HG03135 (cell line): ENCODE measurements around the gene THPO.

ENCODE experiments used
- ATAC-seq: cut with Tn5 transposase; IDR thresholded peaks from one replicate; pipeline ENCODE4 v1.9.1; 2021; ENCODE audit warnings: mild to moderate bottlenecking, moderate library complexity; ENCODE audit not compliant: unreplicated experiment

The THPO gene

GRCh38 chr3:184386047-184386806, 8.2 kb upstream of the THPO start:
- no peak for ATAC-seq

- ATAC-seq, result no peak
These were observed 6.9 kb upstream of the THPO start for GRCh38 chr3:184384856-184385422.

- ATAC-seq, result no peak
These were observed 6.3 kb upstream of the THPO start for GRCh38 chr3:184384342-184384741.

GRCh38 chr3:184383033-184383740, 5.2 kb upstream of the THPO start:
- no peak for ATAC-seq

GRCh38 chr3:184382326-184383032, 4.5 kb upstream of the THPO start:
- ATAC-seq, result no peak

GRCh38 chr3:184381261-184382224, 3.5 kb upstream of the THPO start:
- ATAC-seq, result no peak

GRCh38 chr3:184380627-184381260, 2.7 kb upstream of the THPO start:
- ATAC-seq, result no peak

GRCh38 chr3:184380185-184380626, 2.2 kb upstream of the THPO start:
- no peak for ATAC-seq

GRCh38 chr3:184379358-184380184, 1.6 kb upstream of the THPO start, which contains the start of gene CHRD:
TSS of gene CHRD (plus strand) at chr3:184380054. CDS start at chr3:184380319, 265 bp downstream.
- no peak for ATAC-seq

- ATAC-seq, result no peak
These were observed 797 bp upstream of the THPO start for GRCh38 chr3:184378651-184379357.

- no peak for ATAC-seq
These were observed 633 bp downstream of the THPO start for GRCh38 chr3:184377374-184377773.

GRCh38 chr3:184375747-184376461, 2.1 kb downstream of the THPO start:
- ATAC-seq, result no peak

GRCh38 chr3:184373422-184373821, 4.6 kb downstream of the THPO start:
- no peak for ATAC-seq

- no peak for ATAC-seq
These were observed 5.1 kb downstream of the THPO start for GRCh38 chr3:184372911-184373310.

- ATAC-seq, result no peak
These were observed 5.6 kb downstream of the THPO start for GRCh38 chr3:184372296-184372821.

GRCh38 chr3:184371570-184372018, 6.4 kb downstream of the THPO start:
- no peak for ATAC-seq

- no peak for ATAC-seq
These were observed 9.3 kb downstream of the THPO start for GRCh38 chr3:184368586-184369183.
